Testis (tissue), 3 donors: ENCODE data around the gene ABCB8. TPM values are rescaled to one million over a fixed set of nuclear protein-coding genes. Genes with fewer than 3 reads are reported as not detected.

Experiments
- DNase-seq: peaks from one replicate; pipeline ENCODE4 v3.0.0-alpha.2; 2019
- H3K27ac ChIP-seq, 2 donors: fragments of 200-600 bp; sonication (generic); one replicate each; pipeline ENCODE4 v1.5.1; 2019
- H3K27me3 ChIP-seq: fragments of 200-600 bp; sonication (generic); one replicate; pipeline ENCODE4 v1.5.1; 2019
- H3K36me3 ChIP-seq: fragments of 200-600 bp; sonication (generic); one replicate; pipeline ENCODE4 v1.5.1; 2017; ENCODE audit warnings: low read depth; ENCODE audit errors: missing control alignments
- H3K4me1 ChIP-seq: fragments of 200-600 bp; sonication (generic); one replicate; pipeline ENCODE4 v1.5.1; 2019
- H3K4me3 ChIP-seq, 2 donors: fragments of 200-600 bp; sonication (generic); one replicate each; pipeline ENCODE4 v1.5.1; 2017 to 2019
- H3K9me3 ChIP-seq: fragments of 200-600 bp; sonication (generic); one replicate; pipeline ENCODE4 v1.5.1; 2017
- CTCF ChIP-seq, 3 experiments: fragments of 450-650 bp in 2 of 3; fragments of 200-600 bp in 1 of 3; sonication (generic) in 1 of 3; IDR thresholded peaks; one replicate each; pipeline ENCODE4 v1.5.1; 2016 to 2019; ENCODE audit warnings: antibody characterized with exemption in 3 of 3, mild to moderate bottlenecking in 2 of 3, moderate library complexity in 1 of 3
- POLR2A ChIP-seq: fragments of 450-650 bp; IDR thresholded peaks from one replicate; pipeline ENCODE4 v1.6.1; 2017; ENCODE audit warnings: antibody characterized with exemption, mild to moderate bottlenecking, moderate library complexity
- WGBS, 2 donors: methylation state at CpG; one replicate each; pipeline ENCODE4 v1.1.5; 2018; 5-methylcytosine and 5-hydroxymethylcytosine counted together
- intact Hi-C: fragments of 100-400 bp; cut with DNase I; formaldehyde crosslinking; loops from one replicate; pipeline ENCODE4 v1.15.1; 2023; ENCODE audit warnings: low total_unique reads
- polyA plus RNA-seq: library from polyadenylated mRNA; stranded (reverse); fragments of 350-450 nt; fragmentation: Illumina TruSeq; extraction: RNeasy Lipid Tissue Mini Kit (QIAGEN cat#74804); gene quantifications from one replicate; pipeline ENCODE4 v1.2.3, GENCODE V29; 2014; ENCODE audit warnings: low read depth, low replicate concordance; ENCODE audit not compliant: insufficient read depth
- total RNA-seq, 2 donors: library from RNA; depleted of rRNA; stranded (reverse); fragments of >200 nt; gene quantifications; one replicate each; pipeline ENCODE4 v1.2.3, GENCODE V29; 2016

The ABCB8 gene
- total and polyA plus RNA-seq, 3 donors from 2014 or later: 34.9 to 76.8 (median 59.6) TPM

GRCh38 chr7:151063212-151063561 lies 34.9 kb downstream of the ABCB8 start:
- Histone ChIP-seq H3K4me1 (peaks cover 39% of the 10 kb centered on the region), H3K36me3 (no peaks in the 10 kb centered on the region), H3K27ac (peak overlapping the region; percentile 41 to 55), H3K4me3 (peak overlapping the region in 1 of 2 donors; percentile 20), H3K9me3 (no peaks in the 10 kb centered on the region), H3K27me3 (no peaks in the 10 kb centered on the region)
- TF ChIP-seq POLR2A: no peak
- no peak for TF ChIP-seq CTCF (IDR thresholded peaks at IDR 0.05)
- peak; percentile 80 for DNase-seq
- WGBS, 2 donors: 10 to 44% methylated on average over 5 to 11 of the region's 11 CpGs
- intact Hi-C loops: no loop called here

- no peaks in the 10 kb centered on the region for H3K36me3 ChIP-seq
- WGBS, 2 donors: 89 to 97% methylated on average over 13 to 18 of the region's 18 CpGs
- H3K27me3 ChIP-seq: no peaks in the 10 kb centered on the region
- no peak overlapping the region for H3K27ac ChIP-seq
- DNase-seq: no peak
- no peaks in the 10 kb centered on the region for H3K9me3 ChIP-seq
- intact Hi-C loops: no loop called here
- peaks cover 32% of the 10 kb centered on the region for H3K4me1 ChIP-seq
- no peak overlapping the region for H3K4me3 ChIP-seq
- no peak for TF ChIP-seq POLR2A
Observed at GRCh38 chr7:151064454-151064853, 36.2 kb downstream of the ABCB8 start.

- intact Hi-C loops: no loop called here
- no peak overlapping the region for H3K4me3 ChIP-seq
- H3K36me3 ChIP-seq: no peaks in the 10 kb centered on the region
Observed at GRCh38 chr7:151064993-151065392, 36.7 kb downstream of the ABCB8 start.

GRCh38 chr7:151065516-151065915 lies 37.3 kb downstream of the ABCB8 start:
- TF ChIP-seq POLR2A: no peak
- no peak for TF ChIP-seq CTCF (IDR thresholded peaks at IDR 0.05)
- Histone ChIP-seq H3K4me3 (no peak overlapping the region), H3K27me3 (no peaks in the 10 kb centered on the region), H3K36me3 (no peaks in the 10 kb centered on the region), H3K9me3 (no peaks in the 10 kb centered on the region), H3K27ac (no peak overlapping the region), H3K4me1 (peaks cover 31% of the 10 kb centered on the region)
- 72 to 86% methylated on average over 13 to 14 of the region's 14 CpGs for WGBS, 2 donors
- DNase-seq: no peak
- intact Hi-C loops: no loop called here

More at GRCh38 chr7:151064993-151065392, 36.7 kb downstream of the ABCB8 start:
- DNase-seq: no peak
- 82 to 94% methylated on average over 5 to 6 of the region's 6 CpGs for WGBS, 2 donors
- H3K9me3 ChIP-seq: no peaks in the 10 kb centered on the region
- no peak overlapping the region for H3K27ac ChIP-seq
- no peak for TF ChIP-seq POLR2A
- no peak for TF ChIP-seq CTCF (IDR thresholded peaks at IDR 0.05)
- H3K27me3 ChIP-seq: no peaks in the 10 kb centered on the region
- peaks cover 32% of the 10 kb centered on the region for H3K4me1 ChIP-seq

- Histone ChIP-seq H3K36me3 (no peaks in the 10 kb centered on the region), H3K27ac (no peak overlapping the region), H3K4me3 (no peak overlapping the region), H3K9me3 (no peaks in the 10 kb centered on the region), H3K4me1 (peaks cover 22% of the 10 kb centered on the region), H3K27me3 (no peaks in the 10 kb centered on the region)
- intact Hi-C loops: no loop called here
- TF ChIP-seq CTCF (IDR thresholded peaks at IDR 0.05) (no peak), POLR2A (no peak)
- no peak for DNase-seq
- 80 to 88% methylated on average over 11 to 39 of the region's 39 CpGs for WGBS, 2 donors
Observed at GRCh38 chr7:151066273-151066974, 38.2 kb downstream of the ABCB8 start.
